Measurements from ENCODE around the gene JTB.
A peak's percentile ranks its signal among the peaks of the same experiment; 100 is the strongest.

JTB gene

DNA sequence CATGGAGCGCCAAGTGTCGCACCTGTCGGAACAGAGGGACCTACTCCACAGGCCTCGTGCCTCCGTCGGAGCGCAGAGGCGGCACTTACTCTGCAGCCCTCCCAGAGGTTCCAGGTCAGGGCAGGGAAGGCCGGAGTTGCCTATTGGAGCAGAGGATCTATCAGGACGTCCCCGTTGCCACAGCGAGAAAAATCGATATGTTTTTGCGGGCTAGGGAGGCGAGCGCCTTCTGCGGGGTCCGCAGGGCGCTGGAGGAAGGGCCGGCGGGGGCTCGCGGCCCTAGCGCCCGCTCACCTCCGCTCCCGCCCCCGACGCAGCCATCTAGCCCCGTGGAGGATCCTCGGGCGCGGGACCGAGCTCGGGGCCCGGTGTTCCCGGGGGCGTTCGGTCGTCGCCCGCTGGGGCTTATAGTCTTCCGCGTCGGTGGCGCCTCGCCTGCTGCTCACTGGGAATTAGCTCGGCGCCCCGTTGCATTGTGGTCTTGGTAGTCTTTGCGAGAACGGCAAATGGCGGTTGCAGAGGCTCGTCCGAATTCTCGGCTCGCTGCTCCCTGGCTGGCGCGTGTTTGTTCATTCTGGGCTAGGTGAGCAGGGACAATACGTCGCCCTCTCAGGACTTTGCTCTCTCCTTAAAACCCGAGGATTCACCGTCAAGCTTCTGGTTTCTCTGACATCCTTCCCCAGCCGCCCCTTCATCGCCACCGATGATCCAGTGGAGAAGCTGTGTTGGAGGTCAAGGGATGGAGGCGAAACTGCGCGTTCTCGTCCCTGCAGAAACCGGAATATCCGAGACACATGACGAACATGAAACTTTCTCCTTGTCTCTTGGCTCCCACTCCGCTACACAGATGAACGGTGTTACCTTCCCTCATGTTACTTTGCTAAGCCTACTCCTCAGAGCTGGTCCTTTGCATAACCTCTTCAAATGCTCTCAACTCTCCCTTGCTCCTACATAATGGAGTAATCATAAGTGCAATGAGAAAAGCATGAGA is at the start of gene JTB:
TSS of gene JTB (minus strand) at position 425 of the 991 bp plus-strand sequence. CDS start at position 3, 422 bp downstream.
- peak within 1 kb of the TSS; percentile 60; the same call in 1 of the 2 replicates for H2AFZ ChIP-seq (ENCODE audit: low read length)
- peaks cover 37% of the 10 kb centered on the region for H3K36me3 ChIP-seq (ENCODE audit: insufficient read depth, low read length)
- peak within 1 kb of the TSS; percentile 57 for H3K27ac ChIP-seq (ENCODE audit: low read depth, low read length, poor library complexity, severe bottlenecking)
- H3K4me3 ChIP-seq (ENCODE audit: low read depth, low read length, poor library complexity, severe bottlenecking), result peak within 1 kb of the TSS; percentile 83
- H3F3A ChIP-seq (ENCODE audit: insufficient read depth, low read length), result peaks cover under 1% of the 10 kb centered on the region; the same call in 1 of the 2 replicates
- peaks cover 19% of the 10 kb centered on the region for H3K79me2 ChIP-seq (ENCODE audit: insufficient read depth, low read length)
- no peak for TF ChIP-seq EZH2 (IDR thresholded peaks at IDR 0.05; ENCODE audit: borderline replicate concordance, low read length)
- TF ChIP-seq, protein P1, sequence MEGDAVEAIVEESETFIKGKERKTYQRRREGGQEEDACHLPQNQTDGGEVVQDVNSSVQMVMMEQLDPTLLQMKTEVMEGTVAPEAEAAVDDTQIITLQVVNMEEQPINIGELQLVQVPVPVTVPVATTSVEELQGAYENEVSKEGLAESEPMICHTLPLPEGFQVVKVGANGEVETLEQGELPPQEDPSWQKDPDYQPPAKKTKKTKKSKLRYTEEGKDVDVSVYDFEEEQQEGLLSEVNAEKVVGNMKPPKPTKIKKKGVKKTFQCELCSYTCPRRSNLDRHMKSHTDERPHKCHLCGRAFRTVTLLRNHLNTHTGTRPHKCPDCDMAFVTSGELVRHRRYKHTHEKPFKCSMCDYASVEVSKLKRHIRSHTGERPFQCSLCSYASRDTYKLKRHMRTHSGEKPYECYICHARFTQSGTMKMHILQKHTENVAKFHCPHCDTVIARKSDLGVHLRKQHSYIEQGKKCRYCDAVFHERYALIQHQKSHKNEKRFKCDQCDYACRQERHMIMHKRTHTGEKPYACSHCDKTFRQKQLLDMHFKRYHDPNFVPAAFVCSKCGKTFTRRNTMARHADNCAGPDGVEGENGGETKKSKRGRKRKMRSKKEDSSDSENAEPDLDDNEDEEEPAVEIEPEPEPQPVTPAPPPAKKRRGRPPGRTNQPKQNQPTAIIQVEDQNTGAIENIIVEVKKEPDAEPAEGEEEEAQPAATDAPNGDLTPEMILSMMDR (IDR thresholded peaks at IDR 0.05; ENCODE audit: low read length), result no peak; the same call in 1 of the 2 replicates
- H3K9me2 ChIP-seq (ENCODE audit: low read depth, low read length), result no peaks in the 10 kb centered on the region
- peak within 1 kb of the TSS; percentile 100 for H3K4me2 ChIP-seq (ENCODE audit: low read length)
- no peaks in the 10 kb centered on the region for H3K9me3 ChIP-seq (ENCODE audit: low read length)
- peaks cover 29% of the 10 kb centered on the region for H3K4me1 ChIP-seq (ENCODE audit: insufficient read depth, low read length, severe bottlenecking)
- peak within 1 kb of the TSS; percentile 95 for H3K9ac ChIP-seq (ENCODE audit: low read length)
- H3K27me3 ChIP-seq (ENCODE audit: insufficient read depth, low read length), result no peaks in the 10 kb centered on the region
- H4K20me1 ChIP-seq (ENCODE audit: insufficient read depth, low read length), result no peaks in the 10 kb centered on the region

GRCh38 chr1:154019940-154020339 is 42.5 kb upstream of the JTB start:
- H3F3A ChIP-seq (ENCODE audit: insufficient read depth, low read length), result no peaks in the 10 kb centered on the region
- H3K4me3 ChIP-seq (ENCODE audit: low read depth, low read length, poor library complexity, severe bottlenecking), result no peak overlapping the region
- H4K20me1 ChIP-seq (ENCODE audit: insufficient read depth, low read length), result no peaks in the 10 kb centered on the region
- no peak for TF ChIP-seq EZH2 (IDR thresholded peaks at IDR 0.05; ENCODE audit: borderline replicate concordance, low read length)
- TF ChIP-seq, protein P1 (IDR thresholded peaks at IDR 0.05; ENCODE audit: low read length), result no peak
- no peak overlapping the region for H3K4me2 ChIP-seq (ENCODE audit: low read length)
- no peaks in the 10 kb centered on the region for H3K9me2 ChIP-seq (ENCODE audit: low read depth, low read length)
- no peak overlapping the region for H2AFZ ChIP-seq (ENCODE audit: low read length)
- no peaks in the 10 kb centered on the region for H3K36me3 ChIP-seq (ENCODE audit: insufficient read depth, low read length)
- no peak overlapping the region for H3K27ac ChIP-seq (ENCODE audit: low read depth, low read length, poor library complexity, severe bottlenecking)
- H3K4me1 ChIP-seq (ENCODE audit: insufficient read depth, low read length, severe bottlenecking), result no peaks in the 10 kb centered on the region
- H3K9me3 ChIP-seq (ENCODE audit: low read length), result no peaks in the 10 kb centered on the region
- H3K27me3 ChIP-seq (ENCODE audit: insufficient read depth, low read length), result no peaks in the 10 kb centered on the region
- no peaks in the 10 kb centered on the region for H3K79me2 ChIP-seq (ENCODE audit: insufficient read depth, low read length)
- H3K9ac ChIP-seq (ENCODE audit: low read length), result no peak overlapping the region

DNA sequence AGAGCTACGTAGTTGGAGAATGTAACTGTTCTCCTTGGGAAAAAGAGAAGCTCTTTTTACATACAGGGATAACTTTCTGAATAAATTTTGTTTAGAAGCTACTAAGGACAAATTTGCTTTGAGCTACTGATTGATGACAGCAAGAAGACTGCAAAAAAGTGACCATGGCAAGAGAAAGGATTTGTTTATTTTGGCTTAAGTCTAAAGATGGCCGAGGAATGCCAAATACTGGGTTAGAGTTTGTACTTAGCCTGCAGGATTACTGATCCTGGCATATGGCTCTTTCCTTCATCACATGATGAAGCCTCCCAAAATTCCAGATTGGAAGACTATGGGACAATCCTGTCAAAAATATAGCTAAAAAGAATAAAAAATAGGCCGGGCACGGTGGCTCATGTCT is 41.8 kb upstream of the JTB start:
- TF ChIP-seq, protein P1 (IDR thresholded peaks at IDR 0.05; ENCODE audit: low read length), result no peak
- no peak for TF ChIP-seq EZH2 (IDR thresholded peaks at IDR 0.05; ENCODE audit: borderline replicate concordance, low read length)
- H3K79me2 ChIP-seq (ENCODE audit: insufficient read depth, low read length), result no peaks in the 10 kb centered on the region
- H3K4me3 ChIP-seq (ENCODE audit: low read depth, low read length, poor library complexity, severe bottlenecking), result no peak overlapping the region
- H3F3A ChIP-seq (ENCODE audit: insufficient read depth, low read length), result no peaks in the 10 kb centered on the region
- no peaks in the 10 kb centered on the region for H3K36me3 ChIP-seq (ENCODE audit: insufficient read depth, low read length)
- no peaks in the 10 kb centered on the region for H3K9me2 ChIP-seq (ENCODE audit: low read depth, low read length)
- no peaks in the 10 kb centered on the region for H4K20me1 ChIP-seq (ENCODE audit: insufficient read depth, low read length)
- no peaks in the 10 kb centered on the region for H3K9me3 ChIP-seq (ENCODE audit: low read length)
- H3K9ac ChIP-seq (ENCODE audit: low read length), result no peak overlapping the region
- no peaks in the 10 kb centered on the region for H3K4me1 ChIP-seq (ENCODE audit: insufficient read depth, low read length, severe bottlenecking)
- H3K4me2 ChIP-seq (ENCODE audit: low read length), result no peak overlapping the region
- H3K27me3 ChIP-seq (ENCODE audit: insufficient read depth, low read length), result no peaks in the 10 kb centered on the region
- no peak overlapping the region for H3K27ac ChIP-seq (ENCODE audit: low read depth, low read length, poor library complexity, severe bottlenecking)
- H2AFZ ChIP-seq (ENCODE audit: low read length), result no peak overlapping the region

Data from OCI-LY1 (cell line).